K562 (cell line): ENCODE data around the gene HMGCL. TPM values are rescaled to one million over a fixed set of nuclear protein-coding genes. Genes with fewer than 3 reads are reported as not detected.
A peak's percentile ranks its signal among the peaks of the same experiment; 100 is the strongest.

ENCODE experiments used
- C11orf30 ChIP-seq: fragments of 450-650 bp; IDR thresholded peaks from 2 replicates; pipeline ENCODE4 v1.6.1; 2016; ENCODE audit warnings: low read depth, mild to moderate bottlenecking
- CBX1 ChIP-seq: sonication (generic); IDR thresholded peaks from 2 replicates; pipeline ENCODE4 v1.6.1; 2016; ENCODE audit warnings: antibody characterized with exemption, low read depth, mild to moderate bottlenecking
- CEBPB ChIP-seq: fragments of 450-650 bp; IDR thresholded peaks from 2 replicates; pipeline ENCODE4 v1.6.1; 2016; ENCODE audit warnings: missing genetic modification characterization, missing compliant biosample characterization
- ERF ChIP-seq: fragments of 450-650 bp; formaldehyde crosslinking; IDR thresholded peaks from 2 replicates; pipeline ENCODE4 v1.4.0; 2020; ENCODE audit warnings: mild to moderate bottlenecking, mixed read lengths
- FOXJ2 ChIP-seq: fragments of 200-800 bp; sonication (Bioruptor generic); IDR thresholded peaks from 2 replicates; pipeline ENCODE4 v1.6.1; 2016; ENCODE audit warnings: missing genetic modification characterization, missing compliant biosample characterization
- FOXK1 ChIP-seq: sonication (generic); formaldehyde crosslinking; IDR thresholded peaks from 2 replicates; pipeline ENCODE4 v1.8.0; 2022; ENCODE audit warnings: missing genetic modification reagents, mild to moderate bottlenecking, borderline replicate concordance
- GATAD2A ChIP-seq: fragments of 450-650 bp; IDR thresholded peaks from 2 replicates; pipeline ENCODE4 v1.6.1; 2017
- HMG20A ChIP-seq: fragments of 450-650 bp; formaldehyde crosslinking; conservative IDR thresholded peaks from 2 replicates; pipeline ENCODE4 v1.4.0; 2020; ENCODE audit warnings: mild to moderate bottlenecking, mixed read lengths
- PHB2 ChIP-seq: fragments of 450-650 bp; IDR thresholded peaks from 2 replicates; pipeline ENCODE4 v1.6.1; 2017; ENCODE audit warnings: low read depth
- POLR2G ChIP-seq: fragments of 200-400 bp; formaldehyde crosslinking; IDR thresholded peaks from 2 replicates; pipeline ENCODE4 v1.6.1; 2017; ENCODE audit warnings: low read depth, mild to moderate bottlenecking, antibody characterized with exemption, low read length, moderate library complexity
- RAD51 ChIP-seq: fragments of 450-650 bp; IDR thresholded peaks from 2 replicates; pipeline ENCODE4 v1.7.1; 2016; ENCODE audit warnings: low read depth, mild to moderate bottlenecking, borderline replicate concordance
- RBM22 ChIP-seq: fragments of 200-400 bp; formaldehyde crosslinking; IDR thresholded peaks from 2 replicates; pipeline ENCODE4 v1.6.1; 2018; ENCODE audit warnings: low read length, low read depth; ENCODE audit not compliant: poor library complexity, severe bottlenecking
- SMARCE1 ChIP-seq: fragments of 450-650 bp; IDR thresholded peaks from 2 replicates; pipeline ENCODE4 v1.7.1; 2016; ENCODE audit warnings: mild to moderate bottlenecking
- TCF7L2 ChIP-seq: fragments of 150-350 bp; IDR thresholded peaks from 2 replicates; pipeline ENCODE4 v1.6.1; 2016; ENCODE audit warnings: low read depth, mild to moderate bottlenecking, low read length, moderate library complexity
- ZBTB7A ChIP-seq: IDR thresholded peaks from 2 replicates; pipeline ENCODE4 v1.6.1; 2011; ENCODE audit warnings: low read depth, mild to moderate bottlenecking, low read length, moderate library complexity, borderline replicate concordance; ENCODE audit not compliant: control insufficient read depth
- ZNF778 ChIP-seq: fragments of 450-650 bp; formaldehyde crosslinking; IDR thresholded peaks from 2 replicates; pipeline ENCODE4 v1.4.0; 2020; ENCODE audit warnings: mild to moderate bottlenecking, moderate library complexity
- ZNF785 ChIP-seq: fragments of 250-450 bp; sonication (Bioruptor Pico); IDR thresholded peaks from 2 replicates; pipeline ENCODE4 v1.4.0; 2020; ENCODE audit warnings: mild to moderate bottlenecking
- polyA plus RNA-seq, 8 experiments: library from polyadenylated mRNA; depleted of rRNA in 4 of 8; stranded (reverse) in 5 of 8; unstranded in 3 of 8; fragments of >200 nt; fragmentation: Nextera tagmentation in 2 of 8; fragmentation: Illumina TruSeq in 1 of 8; extraction: Ambion mirVana in 2 of 8; extraction: Trizol in 1 of 8; gene quantifications; 2 replicates each; pipeline versions ENCODE4 v1.2.1 to v1.2.3, GENCODE V29; 2011 to 2014; ENCODE audit warnings: inconsistent platforms in 1 of 8, missing spikeins in 1 of 8
- total RNA-seq, 7 experiments: library from RNA; depleted of rRNA in 6 of 7; stranded (reverse); fragments of >200 nt in 6 of 7; fragmentation: Illumina TruSeq in 2 of 7; extraction: Trizol in 2 of 7; gene quantifications; 2 replicates each; pipeline versions ENCODE4 v1.2.1 to v1.2.3, GENCODE V29; 2011 to 2021; ENCODE audit warnings: low replicate concordance in 1 of 7
- TF ChIP-seq, protein P1 (sequence below): fragments of 450-650 bp; IDR thresholded peaks from 2 replicates; pipeline ENCODE4 v1.6.1; 2016; ENCODE audit warnings: borderline replicate concordance
- TF ChIP-seq, protein P2 (sequence below): fragments of 250-450 bp; sonication (Bioruptor Pico); IDR thresholded peaks from 2 replicates; pipeline ENCODE4 v1.5.0; 2020; ENCODE audit warnings: mild to moderate bottlenecking, borderline replicate concordance
- TF ChIP-seq, protein P3 (sequence below): fragments of 450-650 bp; IDR thresholded peaks from 2 replicates; pipeline ENCODE4 v1.6.1; 2016; ENCODE audit warnings: low read depth, mild to moderate bottlenecking, moderate library complexity

The HMGCL gene
- total and polyA plus RNA-seq, 9 of the 15 experiments (the other 6 are each of a cell fraction or from before 2014, with no cell fraction given): 18.0 to 82.2 (median 24.2) TPM

DNA sequence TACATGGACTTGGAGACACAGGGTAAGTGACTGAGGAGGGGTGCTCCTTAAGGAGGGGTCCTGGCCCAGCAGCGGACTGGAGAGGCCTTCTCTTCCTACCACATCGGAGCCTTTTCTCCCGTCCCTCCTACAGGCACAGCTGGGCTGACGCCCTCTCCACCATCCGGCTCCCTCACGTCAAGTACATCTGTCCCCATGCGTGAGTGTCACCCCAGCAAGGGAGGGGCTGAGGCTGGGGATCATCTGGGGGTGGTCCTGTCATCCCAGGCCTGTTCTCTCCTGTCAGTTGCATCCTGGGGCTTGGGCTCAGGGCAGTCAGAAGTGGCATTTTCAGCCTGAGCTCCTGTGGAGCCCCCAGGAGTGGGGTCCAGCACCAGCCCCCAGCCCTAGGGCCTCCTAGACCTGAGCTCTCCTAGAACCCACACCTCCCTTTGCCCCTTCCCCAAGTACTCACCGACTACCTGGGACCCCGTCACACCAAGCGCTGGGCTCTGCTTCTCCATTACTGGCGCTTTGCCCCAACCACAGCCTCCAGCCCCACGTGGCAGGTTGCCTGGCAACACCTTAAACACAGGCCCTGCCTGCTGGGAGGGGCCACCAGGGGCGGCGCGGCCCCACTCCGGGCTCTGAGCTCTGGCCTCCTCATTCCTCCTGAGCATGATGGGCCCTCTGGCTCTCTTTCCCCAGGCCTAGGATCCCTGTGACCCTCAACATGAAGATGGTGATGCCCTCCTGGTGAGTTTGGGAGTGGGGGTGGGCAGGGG, 32.0 kb downstream of the HMGCL start (continued):
- TF ChIP-seq, protein P1, sequence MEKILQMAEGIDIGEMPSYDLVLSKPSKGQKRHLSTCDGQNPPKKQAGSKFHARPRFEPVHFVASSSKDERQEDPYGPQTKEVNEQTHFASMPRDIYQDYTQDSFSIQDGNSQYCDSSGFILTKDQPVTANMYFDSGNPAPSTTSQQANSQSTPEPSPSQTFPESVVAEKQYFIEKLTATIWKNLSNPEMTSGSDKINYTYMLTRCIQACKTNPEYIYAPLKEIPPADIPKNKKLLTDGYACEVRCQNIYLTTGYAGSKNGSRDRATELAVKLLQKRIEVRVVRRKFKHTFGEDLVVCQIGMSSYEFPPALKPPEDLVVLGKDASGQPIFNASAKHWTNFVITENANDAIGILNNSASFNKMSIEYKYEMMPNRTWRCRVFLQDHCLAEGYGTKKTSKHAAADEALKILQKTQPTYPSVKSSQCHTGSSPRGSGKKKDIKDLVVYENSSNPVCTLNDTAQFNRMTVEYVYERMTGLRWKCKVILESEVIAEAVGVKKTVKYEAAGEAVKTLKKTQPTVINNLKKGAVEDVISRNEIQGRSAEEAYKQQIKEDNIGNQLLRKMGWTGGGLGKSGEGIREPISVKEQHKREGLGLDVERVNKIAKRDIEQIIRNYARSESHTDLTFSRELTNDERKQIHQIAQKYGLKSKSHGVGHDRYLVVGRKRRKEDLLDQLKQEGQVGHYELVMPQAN: peak; percentile 57; the same call in 1 of the 2 replicates
- no peak for TF ChIP-seq ZNF785
- TF ChIP-seq, protein P2, sequence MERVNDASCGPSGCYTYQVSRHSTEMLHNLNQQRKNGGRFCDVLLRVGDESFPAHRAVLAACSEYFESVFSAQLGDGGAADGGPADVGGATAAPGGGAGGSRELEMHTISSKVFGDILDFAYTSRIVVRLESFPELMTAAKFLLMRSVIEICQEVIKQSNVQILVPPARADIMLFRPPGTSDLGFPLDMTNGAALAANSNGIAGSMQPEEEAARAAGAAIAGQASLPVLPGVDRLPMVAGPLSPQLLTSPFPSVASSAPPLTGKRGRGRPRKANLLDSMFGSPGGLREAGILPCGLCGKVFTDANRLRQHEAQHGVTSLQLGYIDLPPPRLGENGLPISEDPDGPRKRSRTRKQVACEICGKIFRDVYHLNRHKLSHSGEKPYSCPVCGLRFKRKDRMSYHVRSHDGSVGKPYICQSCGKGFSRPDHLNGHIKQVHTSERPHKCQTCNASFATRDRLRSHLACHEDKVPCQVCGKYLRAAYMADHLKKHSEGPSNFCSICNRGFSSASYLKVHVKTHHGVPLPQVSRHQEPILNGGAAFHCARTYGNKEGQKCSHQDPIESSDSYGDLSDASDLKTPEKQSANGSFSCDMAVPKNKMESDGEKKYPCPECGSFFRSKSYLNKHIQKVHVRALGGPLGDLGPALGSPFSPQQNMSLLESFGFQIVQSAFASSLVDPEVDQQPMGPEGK: no peak
- TF ChIP-seq GATAD2A: no peak
- no peak for TF ChIP-seq TCF7L2
- TF ChIP-seq PHB2: no peak
- TF ChIP-seq ZBTB7A: 0 out of 2 replicates have a peak, but pooled peaks have one; percentile 12
- no peak for TF ChIP-seq CEBPB (tag)
- TF ChIP-seq, protein P3, sequence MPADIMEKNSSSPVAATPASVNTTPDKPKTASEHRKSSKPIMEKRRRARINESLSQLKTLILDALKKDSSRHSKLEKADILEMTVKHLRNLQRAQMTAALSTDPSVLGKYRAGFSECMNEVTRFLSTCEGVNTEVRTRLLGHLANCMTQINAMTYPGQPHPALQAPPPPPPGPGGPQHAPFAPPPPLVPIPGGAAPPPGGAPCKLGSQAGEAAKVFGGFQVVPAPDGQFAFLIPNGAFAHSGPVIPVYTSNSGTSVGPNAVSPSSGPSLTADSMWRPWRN: no peak
- TF ChIP-seq ZNF778 (CRISPR knock-in tag): no peak
- no peak for TF ChIP-seq C11orf30
- TF ChIP-seq RBM22: peak; percentile 75
- no peak for TF ChIP-seq ERF
- no peak for TF ChIP-seq HMG20A (CRISPR knock-in tag)
- peak; percentile 87 for TF ChIP-seq FOXJ2 (tag)
- peak; percentile 38; the same call in 1 of the 2 replicates for TF ChIP-seq RAD51
- no peak for TF ChIP-seq SMARCE1
- TF ChIP-seq CBX1: no peak
- TF ChIP-seq FOXK1 (CRISPR knock-in tag): no peak
- TF ChIP-seq POLR2G: peak; percentile 74
